K562 (cell line): ENCODE measurements around the gene NINL. TPM values are rescaled to one million over a fixed set of nuclear protein-coding genes. Genes with fewer than 3 reads are reported as not detected.

Source experiments
- ATAC-seq: fragments of 200-7000 bp; cut with Tn5 transposase; 3 replicates; pipeline ENCODE4 v1.9.1; 2020; ENCODE audit warnings: moderate library complexity
- BruUV-seq: library from RNA; stranded (reverse); fragments of 400-500 nt; replicated peaks from 2 replicates; lab custom pipeline; 2021; lab: Mats Ljungman, UMichigan
- CTCF ChIA-PET: fragments of 300-600 bp; formaldehyde crosslinking; extraction: SDS; loops from one replicate; lab custom pipeline; 2021; ENCODE audit warnings: low intra/inter-chr PET ratio; lab: Yijun Ruan, JAX
- POLR2A ChIA-PET: fragments of 300-600, 350-650 bp; sonication (Branson Sonifier 250); formaldehyde crosslinking; extraction: SDS; loops from one replicate; lab custom pipeline; 2021; ENCODE audit warnings: antibody characterized with exemption, inconsistent platforms; lab: Yijun Ruan, JAX
- DNase-seq, 4 experiments: peaks; one replicate each; pipeline versions ENCODE4 v3.0.0 to v3.0.0-alpha.2; 2011 to 2018; ENCODE audit warnings: low spot score in 3 of 4, mixed read lengths in 3 of 4; ENCODE audit errors: extremely low read depth in 1 of 4
- FAIRE-seq: peaks from 2 replicates; lab custom pipeline; 2011; peaks lifted over from hg19 to GRCh38; lab: Jason Lieb, UNC
- H2AFZ ChIP-seq: 2 replicates; pipeline ENCODE4 v1.6.0; 2011; ENCODE audit warnings: low read depth, low read length, control low read depth, inconsistent platforms
- H3K27ac ChIP-seq: fragments of 200-600 bp; 3 replicates; pipeline ENCODE4 v1.8.0; 2011; ENCODE audit warnings: low read depth, mild to moderate bottlenecking, control low read depth, inconsistent platforms, low read length, moderate library complexity, mixed read lengths; ENCODE audit errors: extremely low read depth
- H3K27me3 ChIP-seq, 2 experiments: fragments of 300-600 bp in 1 of 2; 2 replicates in 1 of 2; 3 replicates in 1 of 2; pipeline versions ENCODE4 v1.6.0 to v1.8.0; 2011; ENCODE audit warnings: inconsistent platforms in 2 of 2, low read length in 2 of 2, mild to moderate bottlenecking in 1 of 2, mixed read lengths in 1 of 2, moderate library complexity in 1 of 2; ENCODE audit not compliant: control insufficient read depth in 2 of 2, insufficient read depth in 2 of 2
- H3K36me3 ChIP-seq: fragments of 300-600 bp; 3 replicates; pipeline ENCODE4 v1.8.0; 2011; ENCODE audit warnings: mild to moderate bottlenecking, low read length, inconsistent platforms; ENCODE audit not compliant: control insufficient read depth, insufficient read depth
- H3K4me1 ChIP-seq, 2 experiments: fragments of 200-600 bp in 1 of 2; replicated peaks in 1 of 2; 2 replicates in 1 of 2; 3 replicates in 1 of 2; pipeline versions ENCODE4 v1.5.1 to v1.8.0; 2011; ENCODE audit warnings: inconsistent platforms in 2 of 2, low read length in 2 of 2, mild to moderate bottlenecking in 1 of 2, mixed read lengths in 1 of 2, moderate library complexity in 1 of 2; ENCODE audit not compliant: control insufficient read depth in 2 of 2, insufficient read depth in 2 of 2
- H3K4me2 ChIP-seq: 2 replicates; pipeline ENCODE4 v1.6.1; 2011; ENCODE audit warnings: low read length, control low read depth, inconsistent platforms, mixed read lengths; ENCODE audit not compliant: insufficient read depth
- H3K4me3 ChIP-seq: fragments of 200-600 bp; sonication (generic), shearing (Covaris generic); 2 replicates; pipeline ENCODE4 v1.5.1; 2016; ENCODE audit warnings: control low read depth, inconsistent platforms
- H3K79me2 ChIP-seq: fragments of 200-600 bp; 3 replicates; pipeline ENCODE4 v1.8.0; 2011; ENCODE audit warnings: low read length, inconsistent platforms; ENCODE audit not compliant: control insufficient read depth, insufficient read depth
- H3K9ac ChIP-seq, 2 experiments: 2 replicates each; pipeline versions ENCODE4 v1.6.0 to v1.6.1; 2011; ENCODE audit warnings: low read depth in 2 of 2, low read length in 2 of 2, control low read depth in 1 of 2, inconsistent platforms in 1 of 2, mild to moderate bottlenecking in 1 of 2, mixed read lengths in 1 of 2; ENCODE audit not compliant: insufficient read depth in 1 of 2
- H3K9me1 ChIP-seq: one replicate; pipeline ENCODE4 v1.6.0; 2011; ENCODE audit warnings: inconsistent platforms, mild to moderate bottlenecking, low read length, moderate library complexity; ENCODE audit not compliant: control insufficient read depth, insufficient read depth
- H3K9me3 ChIP-seq: replicated peaks from 2 replicates; pipeline ENCODE4 v1.5.1; 2011; ENCODE audit warnings: low read depth, low read length, inconsistent platforms; ENCODE audit not compliant: control insufficient read depth, insufficient read depth
- H4K20me1 ChIP-seq: replicated peaks from 2 replicates; pipeline ENCODE4 v1.6.1; 2011; ENCODE audit warnings: low read length, inconsistent platforms, mixed read lengths; ENCODE audit not compliant: control insufficient read depth, insufficient read depth
- HOXB6 ChIP-seq: fragments of 250-450 bp; sonication (Bioruptor Pico); IDR thresholded peaks from 2 replicates; pipeline ENCODE4 v1.5.1; 2022; ENCODE audit warnings: mild to moderate bottlenecking, borderline replicate concordance
- YY1 ChIP-seq, 3 experiments: IDR thresholded peaks; 2 replicates each; pipeline ENCODE4 v1.6.1; 2011; ENCODE audit warnings: low read length in 2 of 3, mild to moderate bottlenecking in 2 of 3, moderate library complexity in 2 of 3, borderline replicate concordance in 1 of 3, control low read depth in 1 of 3, low read depth in 1 of 3; ENCODE audit not compliant: insufficient read depth in 3 of 3, insufficient replicate concordance in 2 of 3, control insufficient read depth in 1 of 3, insufficient read length in 1 of 3; ENCODE audit errors: extremely low read depth in 1 of 3
- ZC3H4 ChIP-seq: sonication (generic); formaldehyde crosslinking; IDR thresholded peaks from 2 replicates; pipeline ENCODE4 v1.9.0; 2021; ENCODE audit warnings: missing genetic modification reagents, borderline replicate concordance
- WGBS: fragments of 100-300 bp; shearing (Covaris generic); methylation state at CpG from one replicate; pipeline ENCODE4 v1.1.6; 2016; ENCODE audit warnings: low coverage, mixed read lengths; ENCODE audit not compliant: insufficient coverage; ENCODE audit errors: missing lambda C conversion rate; 5-methylcytosine and 5-hydroxymethylcytosine counted together
- in situ Hi-C: fragments of 300-500 bp; cut with MboI; formaldehyde crosslinking; loops from 4 replicates; pipeline ENCODE4 v1.15.0; 2018; ENCODE audit warnings: inconsistent platforms, mixed read lengths
- intact Hi-C: fragments of 100-400 bp; cut with micrococcal nuclease; formaldehyde crosslinking; loops from 2 replicates; pipeline ENCODE4 v1.14.2; 2022
- polyA plus RNA-seq, 8 experiments: library from polyadenylated mRNA; depleted of rRNA in 4 of 8; stranded (reverse) in 5 of 8; unstranded in 3 of 8; fragments of >200 nt; fragmentation: Nextera tagmentation in 2 of 8; fragmentation: Illumina TruSeq in 1 of 8; extraction: Ambion mirVana in 2 of 8; extraction: Trizol in 1 of 8; gene quantifications; 2 replicates each; pipeline versions ENCODE4 v1.2.1 to v1.2.3, GENCODE V29; 2011 to 2014; ENCODE audit warnings: inconsistent platforms in 1 of 8, missing spikeins in 1 of 8
- total RNA-seq, 7 experiments: library from RNA; depleted of rRNA in 6 of 7; stranded (reverse); fragments of >200 nt in 6 of 7; fragmentation: Illumina TruSeq in 2 of 7; extraction: Trizol in 2 of 7; gene quantifications; 2 replicates each; pipeline versions ENCODE4 v1.2.1 to v1.2.3, GENCODE V29; 2011 to 2021; ENCODE audit warnings: low replicate concordance in 1 of 7

NINL gene
- total and polyA plus RNA-seq, 9 of the 15 experiments (the other 6 are each of a cell fraction or from before 2014, with no cell fraction given), result 0.03 to 0.22 (median 0.05) TPM; not detected in 5

- TSS peak; percentile 35 for BruUV-seq
- peaks cover 13% of the 10 kb centered on the region; the same call in 2 of the 3 replicates for H3K36me3 ChIP-seq
- WGBS, result under 1% methylated on average over 15 of the region's 17 CpGs
- peak overlapping the region; percentile 94 for H3K27ac ChIP-seq
- TF ChIP-seq YY1 (IDR thresholded peaks at IDR 0.05; ENCODE audit: borderline replicate concordance in 1 of 3, control insufficient read depth in 1 of 3, extremely low read depth in 1 of 3, insufficient read depth in 3 of 3, insufficient read length in 1 of 3, insufficient replicate concordance in 2 of 3, low read depth in 1 of 3, low read length in 2 of 3), result peak in 1 of 3 experiments; percentile 31
- 0 out of 2 replicates have a peak, but pooled peaks have one; percentile 3 for TF ChIP-seq ZC3H4 (CRISPR knock-in tag)
- no peak for TF ChIP-seq HOXB6 (CRISPR knock-in tag)
- H3K9ac ChIP-seq, result peak overlapping the region; percentile 91 to 98
- intact Hi-C loops (loop anchor here (5.0 kb wide), 1 partner anchor 75 kb away; the partner anchor contains the start of gene ZNF337), in situ Hi-C loops (no loop called here)
- no peaks in the 10 kb centered on the region for H3K9me1 ChIP-seq
- POLR2A ChIA-PET, result no interaction called here
- H3K27me3 ChIP-seq, result no peaks in the 10 kb centered on the region
- H4K20me1 ChIP-seq, result no peaks in the 10 kb centered on the region
- peaks cover 8 to 21% of the 10 kb centered on the region in 2 experiments; a peak in 4 of 5 replicates for H3K4me1 ChIP-seq
- H3K9me3 ChIP-seq, result no peaks in the 10 kb centered on the region
- peaks cover 76% of the 10 kb centered on the region for H3K79me2 ChIP-seq
- H2AFZ ChIP-seq, result peak overlapping the region; percentile 71
- FAIRE-seq (no peak), DNase-seq (no peak), ATAC-seq (no peak)
- peak overlapping the region; percentile 59 for H3K4me3 ChIP-seq
- CTCF ChIA-PET, result no interaction called here
- H3K4me2 ChIP-seq, result peak overlapping the region; percentile 90
These were observed 37.3 kb upstream of the NINL start for GRCh38 chr20:25622450-25623224.
